Breast epithelium (tissue), 4 donors: ENCODE data around the gene STIMATE. TPM values are rescaled to one million over a fixed set of nuclear protein-coding genes. Genes with fewer than 3 reads are reported as not detected.

Experiments used
- DNase-seq, 2 donors: peaks; one replicate each; pipeline ENCODE4 v3.0.0-alpha.2; 2019; ENCODE audit warnings: low spot score in 2 of 2
- H3K27ac ChIP-seq, 2 donors: fragments of 200-600 bp; sonication (generic) in 1 of 2; one replicate each; pipeline ENCODE4 v1.5.1; 2016 to 2019; ENCODE audit warnings: mild to moderate bottlenecking in 1 of 2
- H3K27me3 ChIP-seq, 2 donors: fragments of 200-600 bp; sonication (generic) in 1 of 2; one replicate each; pipeline versions ENCODE4 v1.5.1 to v1.6.0; 2017 to 2019; ENCODE audit warnings: control low read depth in 1 of 2, mild to moderate bottlenecking in 1 of 2
- H3K36me3 ChIP-seq: fragments of 200-600 bp; one replicate; pipeline ENCODE4 v1.5.1; 2019
- H3K4me1 ChIP-seq, 2 donors: fragments of 200-600 bp; sonication (generic); one replicate each; pipeline ENCODE4 v1.5.1; 2016 to 2019; ENCODE audit warnings: control low read depth in 1 of 2
- H3K4me3 ChIP-seq, 3 donors: fragments of 200-600 bp; sonication (generic); 1 replicate in 2 of 3; 2 replicates in 1 of 3; pipeline ENCODE4 v1.5.1; 2016 to 2019; ENCODE audit warnings: mild to moderate bottlenecking in 3 of 3, moderate library complexity in 2 of 3
- H3K9me3 ChIP-seq, 2 donors: fragments of 200-600 bp; sonication (generic) in 1 of 2; one replicate each; pipeline ENCODE4 v1.5.1; 2016 to 2019; ENCODE audit warnings: control low read depth in 1 of 2
- CTCF ChIP-seq, 3 donors: fragments of 450-650 bp; IDR thresholded peaks; one replicate each; pipeline ENCODE4 v1.5.1; 2016 to 2017; ENCODE audit warnings: antibody characterized with exemption in 3 of 3, mild to moderate bottlenecking in 3 of 3, moderate library complexity in 3 of 3
- POLR2A ChIP-seq: fragments of 450-650 bp; IDR thresholded peaks from one replicate; pipeline ENCODE4 v1.6.1; 2016; ENCODE audit warnings: antibody characterized with exemption, mild to moderate bottlenecking, moderate library complexity
- POLR2AphosphoS5 ChIP-seq, 3 donors: sonication (generic); formaldehyde crosslinking; IDR thresholded peaks; one replicate each; pipeline ENCODE4 v1.6.1; 2017; ENCODE audit warnings: antibody characterized with exemption in 3 of 3
- intact Hi-C: fragments of 100-400 bp; cut with DNase I; formaldehyde crosslinking; loops from one replicate; pipeline ENCODE4 v1.15.1; 2023; ENCODE audit warnings: low total_unique reads
- total RNA-seq, 3 donors: library from RNA; depleted of rRNA; stranded (reverse); fragments of >200 nt; gene quantifications; one replicate each; pipeline ENCODE4 v1.1.0, GENCODE V29; 2016

STIMATE gene
- total RNA-seq, 3 donors from 2014 or later = 14.0 to 18.7 (median 14.7) TPM

- no peaks in the 10 kb centered on the region for H3K27me3 ChIP-seq
- H3K4me1 ChIP-seq = no peaks in the 10 kb centered on the region
- no peaks in the 10 kb centered on the region for H3K36me3 ChIP-seq
- no peak overlapping the region for H3K27ac ChIP-seq
- H3K4me3 ChIP-seq = no peak overlapping the region
- no peak for TF ChIP-seq POLR2AphosphoS5 (IDR thresholded peaks at IDR 0.05)
- no peak for TF ChIP-seq POLR2A
- no peak for TF ChIP-seq CTCF (IDR thresholded peaks at IDR 0.05)
- intact Hi-C loops = no loop called here
- H3K9me3 ChIP-seq = no peaks in the 10 kb centered on the region
- no peak for DNase-seq
Observed at GRCh38 chr3:52886049-52886730, 11.2 kb downstream of the STIMATE start.

- H3K27ac ChIP-seq = no peak overlapping the region
- no peaks in the 10 kb centered on the region for H3K36me3 ChIP-seq
- DNase-seq = no peak
- intact Hi-C loops = no loop called here
- no peaks in the 10 kb centered on the region for H3K27me3 ChIP-seq
- H3K4me1 ChIP-seq = no peaks in the 10 kb centered on the region
- TF ChIP-seq POLR2A (no peak), CTCF (IDR thresholded peaks at IDR 0.05) (no peak), POLR2AphosphoS5 (IDR thresholded peaks at IDR 0.05) (no peak)
- no peaks in the 10 kb centered on the region for H3K9me3 ChIP-seq
- H3K4me3 ChIP-seq = no peak overlapping the region
Observed at GRCh38 chr3:52882377-52882776, 15.0 kb downstream of the STIMATE start.

- Histone ChIP-seq H3K9me3 (no peaks in the 10 kb centered on the region), H3K4me3 (no peak overlapping the region), H3K27me3 (no peaks in the 10 kb centered on the region), H3K27ac (no peak overlapping the region), H3K4me1 (no peaks in the 10 kb centered on the region), H3K36me3 (no peaks in the 10 kb centered on the region)
- intact Hi-C loops = no loop called here
- TF ChIP-seq POLR2A = no peak
- no peak for TF ChIP-seq POLR2AphosphoS5 (IDR thresholded peaks at IDR 0.05)
- no peak for TF ChIP-seq CTCF (IDR thresholded peaks at IDR 0.05)
- no peak for DNase-seq
Observed at GRCh38 chr3:52881871-52882270, 15.5 kb downstream of the STIMATE start.

- Histone ChIP-seq H3K27me3 (no peaks in the 10 kb centered on the region), H3K36me3 (no peaks in the 10 kb centered on the region), H3K4me1 (no peaks in the 10 kb centered on the region), H3K9me3 (no peaks in the 10 kb centered on the region), H3K27ac (no peak overlapping the region), H3K4me3 (no peak overlapping the region)
- TF ChIP-seq POLR2AphosphoS5 (IDR thresholded peaks at IDR 0.05) = no peak
- TF ChIP-seq POLR2A = no peak
- TF ChIP-seq CTCF (IDR thresholded peaks at IDR 0.05) = no peak
- intact Hi-C loops = no loop called here
- DNase-seq = no peak
Observed at GRCh38 chr3:52880474-52880873, 16.9 kb downstream of the STIMATE start.

- intact Hi-C loops = no loop called here
- TF ChIP-seq POLR2A (no peak), POLR2AphosphoS5 (IDR thresholded peaks at IDR 0.05) (no peak), CTCF (IDR thresholded peaks at IDR 0.05) (no peak)
- no peak overlapping the region for H3K4me3 ChIP-seq
- H3K27ac ChIP-seq = no peak overlapping the region
- no peaks in the 10 kb centered on the region for H3K27me3 ChIP-seq
- H3K4me1 ChIP-seq = no peaks in the 10 kb centered on the region
- no peaks in the 10 kb centered on the region for H3K36me3 ChIP-seq
- no peaks in the 10 kb centered on the region for H3K9me3 ChIP-seq
- DNase-seq = no peak
Observed at GRCh38 chr3:52880047-52880446, 17.3 kb downstream of the STIMATE start.
